Upper lobe of left lung (tissue), 6 donors: ENCODE measurements around the gene SAMD4A. TPM values are rescaled to one million over a fixed set of nuclear protein-coding genes. Genes with fewer than 3 reads are reported as not detected.

Experiments used
- ATAC-seq, 2 donors: fragments of 200-7000 bp; cut with Tn5 transposase; one replicate each; pipeline ENCODE4 v1.9.1; 2022; ENCODE audit warnings: mild to moderate bottlenecking in 2 of 2, moderate library complexity in 2 of 2; ENCODE audit not compliant: low FRiP score in 2 of 2
- DNase-seq, 2 donors: peaks; one replicate each; pipeline ENCODE4 v3.0.0-alpha.2; 2019 to 2020
- H3K27ac ChIP-seq, 4 donors: fragments of 200-600 bp; sonication (generic); one replicate each; pipeline ENCODE4 v1.5.1; 2016 to 2019
- H3K27me3 ChIP-seq, 4 donors: fragments of 200-600 bp; sonication (generic); one replicate each; pipeline ENCODE4 v1.5.1; 2017 to 2019
- H3K36me3 ChIP-seq, 4 donors: fragments of 200-600 bp; sonication (generic); one replicate each; pipeline ENCODE4 v1.5.1; 2016 to 2019
- H3K4me1 ChIP-seq, 4 donors: fragments of 200-600 bp; sonication (generic); one replicate each; pipeline ENCODE4 v1.5.1; 2018 to 2019
- H3K4me3 ChIP-seq, 4 donors: fragments of 200-600 bp; sonication (generic); one replicate each; pipeline ENCODE4 v1.5.1; 2017 to 2019; ENCODE audit warnings: mild to moderate bottlenecking in 2 of 4, moderate library complexity in 1 of 4
- H3K9me3 ChIP-seq, 4 donors: fragments of 200-600 bp; sonication (generic); one replicate each; pipeline ENCODE4 v1.5.1; 2018 to 2019
- CTCF ChIP-seq, 6 experiments: fragments of 450-650 bp in 4 of 6; fragments of 200-600 bp in 2 of 6; sonication (generic) in 2 of 6; IDR thresholded peaks; one replicate each; pipeline ENCODE4 v1.5.1; 2016 to 2019; ENCODE audit warnings: antibody characterized with exemption in 6 of 6
- EP300 ChIP-seq, 4 donors: sonication (generic); formaldehyde crosslinking; IDR thresholded peaks; one replicate each; pipeline ENCODE4 v1.5.1; 2017; ENCODE audit warnings: antibody characterized with exemption in 4 of 4, control low read depth in 2 of 4
- POLR2A ChIP-seq, 4 donors: fragments of 450-650 bp; IDR thresholded peaks; one replicate each; pipeline ENCODE4 v1.5.1; 2016 to 2017; ENCODE audit warnings: antibody characterized with exemption in 4 of 4, mild to moderate bottlenecking in 2 of 4
- POLR2AphosphoS5 ChIP-seq, 2 donors: sonication (generic); formaldehyde crosslinking; IDR thresholded peaks; one replicate each; pipeline ENCODE4 v1.5.1; 2017; ENCODE audit warnings: antibody characterized with exemption in 2 of 2
- whole genome bisulfite sequencing, 2 donors: methylation state at CpG; one replicate each; pipeline ENCODE4 v1.1.5; 2017 to 2018; 5-methylcytosine and 5-hydroxymethylcytosine counted together
- total RNA-seq, 6 donors: library from RNA; depleted of rRNA in 4 of 6; stranded (reverse); fragments of >200 nt in 4 of 6; gene quantifications; one replicate each; pipeline versions ENCODE4 v1.1.0 to v1.2.1, GENCODE V29; 2016 to 2021
- donor health status: DM: no; HTN: no; CAD: no; lungs with moderate emphysema.
- donor health status: DM: no; HTN: yes; CAD: no; lungs with severe emphysema.

Gene SAMD4A
- total RNA-seq, 6 donors from 2014 or later, result 26.0 to 68.3 (median 37.0) TPM

- no peak for DNase-seq
- Histone ChIP-seq H3K4me1 (peaks cover 11 to 23% (median 15%) of the 10 kb centered on the region in 4 donors), H3K4me3 (no peak overlapping the region), H3K27me3 (no peaks in the 10 kb centered on the region), H3K9me3 (no peaks in the 10 kb centered on the region), H3K36me3 (no peaks in the 10 kb centered on the region), H3K27ac (peak overlapping the region in 1 of 4 donors; percentile 35)
- WGBS, 2 donors, result 63 to 74% methylated on average over 4 of the region's 4 CpGs
- TF ChIP-seq POLR2A (IDR thresholded peaks at IDR 0.05) (no peak), CTCF (IDR thresholded peaks at IDR 0.05) (no peak), EP300 (IDR thresholded peaks at IDR 0.05) (no peak)
- peak in 1 of 2 donors; percentile 53 for ATAC-seq
These were observed 148.3 kb downstream of the SAMD4A start for GRCh38 chr14:54715239-54715638.

GRCh38 chr14:54715811-54716210 lies 148.9 kb downstream of the SAMD4A start:
- Histone ChIP-seq H3K9me3 (no peaks in the 10 kb centered on the region), H3K4me3 (no peak overlapping the region), H3K4me1 (peaks cover 11 to 23% (median 17%) of the 10 kb centered on the region in 4 donors), H3K36me3 (no peaks in the 10 kb centered on the region), H3K27ac (no peak overlapping the region), H3K27me3 (no peaks in the 10 kb centered on the region)
- 61 to 70% methylated on average over 1 of the region's 1 CpG for WGBS, 2 donors
- no peak for ATAC-seq
- no peak for DNase-seq
- no peak for TF ChIP-seq EP300 (IDR thresholded peaks at IDR 0.05)
- no peak for TF ChIP-seq POLR2AphosphoS5 (IDR thresholded peaks at IDR 0.05)
- no peak for TF ChIP-seq CTCF (IDR thresholded peaks at IDR 0.05)
- no peak for TF ChIP-seq POLR2A (IDR thresholded peaks at IDR 0.05)

GRCh38 chr14:54716862-54717261 lies 149.9 kb downstream of the SAMD4A start:
- TF ChIP-seq EP300 (IDR thresholded peaks at IDR 0.05), result no peak
- TF ChIP-seq POLR2AphosphoS5 (IDR thresholded peaks at IDR 0.05), result no peak
- no peak for TF ChIP-seq POLR2A (IDR thresholded peaks at IDR 0.05)
- no peak for TF ChIP-seq CTCF (IDR thresholded peaks at IDR 0.05)
- no peak for ATAC-seq
- H3K27me3 ChIP-seq, result no peaks in the 10 kb centered on the region
- WGBS, 2 donors, result 93 to 98% methylated on average over 3 of the region's 3 CpGs
- no peak for DNase-seq
- no peaks in the 10 kb centered on the region for H3K36me3 ChIP-seq
- H3K4me1 ChIP-seq, result peaks cover 8 to 21% (median 14%) of the 10 kb centered on the region in 4 donors
- H3K9me3 ChIP-seq, result no peaks in the 10 kb centered on the region
- no peak overlapping the region for H3K4me3 ChIP-seq
- no peak overlapping the region for H3K27ac ChIP-seq

GRCh38 chr14:54718046-54718445 lies 151.1 kb downstream of the SAMD4A start:
- DNase-seq, result no peak
- TF ChIP-seq POLR2A (IDR thresholded peaks at IDR 0.05) (no peak), CTCF (IDR thresholded peaks at IDR 0.05) (no peak), POLR2AphosphoS5 (IDR thresholded peaks at IDR 0.05) (no peak), EP300 (IDR thresholded peaks at IDR 0.05) (no peak)
- Histone ChIP-seq H3K36me3 (no peaks in the 10 kb centered on the region), H3K9me3 (no peaks in the 10 kb centered on the region), H3K4me1 (peaks cover 0 to 10% (median 4%) of the 10 kb centered on the region in 4 donors), H3K27me3 (no peaks in the 10 kb centered on the region), H3K27ac (no peak overlapping the region), H3K4me3 (no peak overlapping the region)
- WGBS, 2 donors, result 66 to 81% methylated on average over 3 of the region's 3 CpGs
- no peak for ATAC-seq

GRCh38 chr14:54719406-54719805 lies 152.5 kb downstream of the SAMD4A start:
- Histone ChIP-seq H3K36me3 (no peaks in the 10 kb centered on the region), H3K4me1 (peaks cover 0 to 5% (median 2%) of the 10 kb centered on the region in 4 donors), H3K27me3 (no peaks in the 10 kb centered on the region), H3K4me3 (no peak overlapping the region), H3K9me3 (no peaks in the 10 kb centered on the region), H3K27ac (no peak overlapping the region)
- TF ChIP-seq POLR2AphosphoS5 (IDR thresholded peaks at IDR 0.05) (no peak), POLR2A (IDR thresholded peaks at IDR 0.05) (no peak)
- 91 to 97% methylated on average over 4 of the region's 4 CpGs for WGBS, 2 donors
- ATAC-seq (no peak), DNase-seq (no peak)
